ENCODE measurements around the gene PIP4K2A.

GRCh38 chr10:22612318-22612717 is 102.1 kb downstream of the PIP4K2A start:
- TF ChIP-seq CTCF (IDR thresholded peaks at IDR 0.05; ENCODE audit: extremely low read depth in 1 of 2, insufficient read depth in 1 of 2, low read depth in 1 of 2, low read length in 2 of 2) (no peak), POLR2AphosphoS5 (IDR thresholded peaks at IDR 0.05; ENCODE audit: insufficient read depth, low read depth, low read length) (no peak), FOS (IDR thresholded peaks at IDR 0.05; ENCODE audit: borderline replicate concordance, insufficient read depth, low read length) (no peak), EZH2 (IDR thresholded peaks at IDR 0.05; ENCODE audit: borderline replicate concordance, low read depth, low read length, severe bottlenecking) (no peak), POLR2A (IDR thresholded peaks at IDR 0.05; ENCODE audit: low read depth, low read length) (no peak)
